NOMO-1 treated with dmso at 0.1 percent for 144 hours (cell line): ENCODE results near the gene VPREB3.
A peak's percentile ranks its signal among the peaks of the same experiment; 100 is the strongest.
"Not testable (repeated sequence)": the region's sequence is repeated elsewhere in the genome, so short reads cannot be mapped to it uniquely, and the experiment has no call there.

Experiments used
- DNase-seq: peaks from one replicate; lab custom pipeline; 2025; ENCODE audit not compliant: unreplicated experiment; lab: John Stamatoyannopoulos, UW

The VPREB3 gene

DNA sequence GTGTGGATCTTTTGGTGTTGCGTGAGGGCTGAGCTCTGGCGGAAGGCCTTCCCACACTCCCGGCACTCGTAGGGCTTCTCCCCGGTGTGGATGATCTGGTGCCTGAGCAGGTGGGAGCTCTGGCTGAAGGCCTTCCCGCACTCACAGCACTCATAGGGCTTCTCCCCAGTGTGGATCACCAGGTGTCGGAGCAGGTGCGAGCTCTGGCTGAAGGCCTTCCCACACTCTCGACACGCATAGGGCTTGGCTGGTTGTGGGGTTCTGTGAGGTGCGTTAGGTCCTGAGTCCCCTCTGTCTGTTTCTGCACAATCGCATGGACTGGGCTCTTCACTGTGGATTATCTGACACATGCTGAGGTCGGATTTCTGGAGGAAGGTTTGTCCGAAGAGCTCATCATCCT lies 9.7 kb downstream of the VPREB3 start:
- DNase-seq = no peak

DNA sequence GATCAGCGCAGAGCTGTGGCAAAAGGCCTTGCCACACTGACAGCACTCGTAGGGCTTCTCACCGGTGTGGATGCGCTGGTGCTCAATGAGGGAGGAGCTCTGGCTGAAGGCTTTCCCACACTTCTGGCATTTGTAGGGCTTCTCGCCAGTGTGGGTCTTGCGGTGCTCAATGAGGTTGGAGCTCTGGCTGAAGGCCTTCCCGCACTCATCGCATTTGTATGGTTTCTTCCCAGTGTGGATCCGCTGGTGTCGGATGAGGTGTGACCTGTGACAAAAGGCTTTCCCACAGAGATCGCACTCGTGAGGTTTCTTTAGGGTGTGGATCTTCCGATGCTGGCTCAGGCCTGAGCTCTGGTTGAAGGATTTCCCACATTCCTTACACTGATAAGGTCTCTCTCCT lies 10.2 kb downstream of the VPREB3 start:
- DNase-seq = no peak

DNA sequence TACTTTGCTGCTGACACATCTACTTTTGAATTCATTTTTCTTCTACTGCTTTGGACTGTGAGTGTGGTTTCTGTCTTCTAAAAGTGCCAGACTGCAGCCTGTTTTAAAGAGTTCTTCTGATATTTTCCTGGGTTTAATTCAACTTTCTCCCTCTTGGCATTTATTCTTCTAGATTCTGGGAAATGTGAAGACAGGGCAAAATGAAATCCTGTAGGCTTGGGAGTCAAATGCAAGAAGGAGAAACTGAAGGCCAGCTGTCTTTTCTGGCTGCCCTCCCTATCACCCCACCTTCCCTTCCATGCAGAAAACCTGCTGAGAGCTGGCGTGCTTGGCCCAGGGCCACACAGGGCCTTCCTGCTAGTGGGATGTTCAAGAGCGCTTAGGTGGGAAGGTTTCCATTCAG lies 10.9 kb downstream of the VPREB3 start:
- no peak for DNase-seq

DNA sequence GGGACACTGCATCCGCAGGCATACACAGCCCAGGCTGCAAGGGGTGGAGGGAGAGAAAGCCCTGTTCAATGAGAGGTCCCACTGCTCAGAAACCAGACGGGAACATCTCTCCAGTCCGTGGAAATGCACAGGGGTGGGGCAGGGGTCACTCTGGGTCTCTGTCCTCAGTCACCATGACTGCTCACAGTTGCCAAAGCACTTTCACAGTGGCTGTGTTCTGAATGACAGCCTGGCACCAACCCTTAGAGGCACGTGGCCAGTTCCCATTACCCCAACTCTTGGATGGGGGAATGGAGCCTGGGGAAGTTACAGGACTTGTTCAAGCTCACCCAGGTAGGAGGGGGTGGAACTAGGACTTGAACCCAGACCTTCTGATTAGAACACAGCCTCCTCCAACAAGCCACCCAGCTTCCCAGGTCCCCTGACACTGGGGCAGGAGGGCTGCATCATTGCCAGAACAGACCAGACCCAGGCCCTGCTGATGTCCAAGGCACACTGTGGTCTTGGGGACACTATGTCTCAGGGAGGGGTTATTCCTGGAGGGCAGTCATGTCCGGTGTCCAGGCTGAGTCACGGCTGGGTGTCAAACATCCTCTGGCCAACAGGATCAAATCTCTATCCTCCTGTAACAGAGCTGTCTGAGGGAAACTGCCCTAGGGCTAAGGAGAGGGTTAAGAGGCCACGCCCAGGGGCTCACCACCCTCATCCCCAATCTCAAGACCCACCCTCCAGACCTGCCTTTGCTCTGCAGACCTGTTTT lies 11.5 kb downstream of the VPREB3 start:
- DNase-seq = no peak

DNA sequence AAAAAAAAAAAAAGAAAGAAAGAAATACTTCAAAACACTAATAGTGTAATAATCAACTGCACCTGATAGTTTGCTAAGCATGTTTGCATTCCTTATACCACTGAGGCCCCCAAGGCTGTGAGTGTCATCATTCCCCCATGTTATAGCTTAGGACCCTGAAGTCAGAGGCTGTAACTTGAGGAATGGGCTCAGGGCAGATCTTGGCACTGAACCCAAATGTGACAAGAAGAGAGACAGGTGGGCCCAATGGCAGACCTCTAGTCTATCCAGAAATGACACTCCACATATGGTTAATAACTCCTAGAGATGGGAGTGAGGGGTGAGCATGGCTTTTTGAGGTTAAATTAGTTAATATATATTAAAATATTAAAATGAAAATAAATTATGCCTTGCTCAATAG lies 16.5 kb downstream of the VPREB3 start:
- no peak for DNase-seq

DNA sequence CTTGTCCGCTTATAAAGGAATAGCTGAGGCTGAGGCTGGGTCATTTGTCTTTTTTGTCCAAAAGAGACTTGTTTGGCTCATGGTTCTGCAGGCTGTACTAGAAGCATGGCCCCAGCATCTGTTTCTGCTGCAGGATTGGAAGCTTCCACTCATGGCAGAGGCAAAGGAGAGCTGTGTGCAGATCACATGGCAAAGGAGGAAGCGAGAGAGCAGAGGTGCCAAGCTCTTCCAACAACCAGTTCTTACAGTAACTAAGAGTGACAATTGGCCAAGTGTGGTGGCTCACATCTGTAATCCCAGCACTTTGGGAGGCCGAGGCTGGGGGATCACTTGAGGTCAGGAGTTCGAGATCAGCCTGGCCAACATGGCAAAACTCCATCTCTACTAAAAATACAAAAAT lies 26.1 kb downstream of the VPREB3 start:
- DNase-seq = not testable (repeated sequence)

DNA sequence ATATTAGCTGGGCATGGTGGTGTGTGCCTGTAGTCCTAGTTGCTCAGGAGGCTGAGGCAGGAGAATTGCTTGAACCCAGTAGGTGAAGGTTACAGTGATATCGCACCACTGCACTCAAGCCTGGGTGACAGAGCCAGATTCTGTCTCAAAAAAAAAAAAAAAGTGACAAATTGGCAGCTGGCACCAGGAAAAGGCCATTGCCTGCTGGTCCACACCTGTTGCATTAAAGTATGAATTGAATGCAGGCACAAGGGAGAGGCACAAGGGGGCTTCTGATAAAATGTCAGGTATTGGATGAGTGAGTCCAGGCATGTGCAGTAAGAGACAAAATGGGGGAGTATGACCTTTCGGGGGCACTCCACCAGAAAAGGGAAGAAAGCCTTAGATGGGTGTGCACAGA lies 31.5 kb downstream of the VPREB3 start:
- DNase-seq = no peak

DNA sequence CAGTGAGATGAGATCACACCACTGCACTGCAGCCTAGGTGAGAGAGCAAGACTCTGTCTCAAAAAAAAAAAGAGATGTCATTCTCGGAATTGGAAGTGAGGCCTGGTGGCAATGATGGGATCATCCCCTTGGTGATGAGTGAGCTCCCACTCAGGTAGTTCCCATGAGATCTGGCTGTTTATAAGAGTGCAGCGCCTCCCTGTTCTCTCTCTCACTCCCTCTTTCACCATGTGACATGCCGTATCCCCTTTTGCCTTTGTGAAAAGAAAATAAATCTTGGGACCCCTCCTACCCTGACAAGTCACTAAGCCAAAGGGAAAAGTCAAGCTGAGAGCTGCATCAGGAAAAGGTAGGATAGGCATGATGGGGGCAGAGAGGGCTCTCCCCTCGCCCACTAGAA lies 32.1 kb downstream of the VPREB3 start:
- no peak for DNase-seq

DNA sequence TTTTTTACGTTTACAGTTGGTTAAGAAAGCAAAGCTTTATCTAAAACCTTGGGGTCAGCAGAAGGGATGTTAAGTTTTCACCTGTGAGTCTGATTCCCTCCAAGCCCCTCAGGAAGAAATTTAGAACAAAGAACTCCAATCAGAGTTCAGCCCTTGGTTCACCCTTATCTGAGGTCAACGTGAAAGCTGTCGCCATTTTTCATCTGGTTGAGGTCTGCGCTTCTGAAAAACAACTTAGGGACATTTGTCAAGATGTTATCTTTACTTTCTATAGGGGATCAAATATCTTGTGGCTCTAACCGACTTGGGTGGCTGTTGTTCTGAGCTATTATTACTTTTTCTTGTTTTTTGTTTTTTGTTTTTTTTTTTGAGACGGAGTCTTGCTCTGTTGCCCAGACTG lies 33.4 kb downstream of the VPREB3 start:
- DNase-seq = no peak

DNA sequence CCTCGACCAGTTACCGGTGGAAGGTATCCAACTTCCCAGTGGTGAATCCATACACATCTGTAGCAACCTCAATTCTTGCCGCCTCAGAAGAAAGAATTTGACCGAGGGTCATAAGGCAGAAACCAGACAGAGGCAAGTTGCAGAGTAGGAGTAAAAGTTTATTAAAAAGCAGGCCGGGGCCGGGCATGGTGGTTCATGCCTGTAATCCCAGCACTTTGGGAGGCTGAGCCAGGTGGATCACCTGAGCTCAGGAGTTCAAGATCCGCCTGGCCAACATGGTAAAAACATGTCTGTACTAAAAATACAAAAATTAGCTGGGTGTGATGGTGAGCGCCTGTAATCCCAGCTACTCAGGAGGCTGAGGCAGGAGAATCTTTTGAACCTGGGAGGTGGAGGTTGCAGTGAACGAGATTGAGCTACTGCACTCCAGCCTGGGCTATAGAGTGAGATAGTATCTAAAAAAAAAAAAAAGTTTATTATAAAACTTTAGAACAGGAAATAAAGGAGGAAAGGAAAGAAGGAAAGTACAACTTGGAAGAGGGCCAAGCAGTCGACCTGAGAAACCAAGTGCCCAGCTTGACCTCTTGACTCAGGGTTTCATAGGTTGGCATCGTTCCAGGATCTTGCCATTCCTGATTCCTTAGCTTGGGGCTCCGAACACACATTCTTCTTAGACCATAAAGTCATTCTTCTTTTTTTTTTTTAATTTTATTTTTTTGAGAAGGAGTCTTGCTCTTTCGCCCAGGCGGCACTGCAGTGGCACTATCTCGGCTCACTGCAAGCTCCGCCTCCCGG lies 35.7 kb downstream of the VPREB3 start:
- no peak for DNase-seq

DNA sequence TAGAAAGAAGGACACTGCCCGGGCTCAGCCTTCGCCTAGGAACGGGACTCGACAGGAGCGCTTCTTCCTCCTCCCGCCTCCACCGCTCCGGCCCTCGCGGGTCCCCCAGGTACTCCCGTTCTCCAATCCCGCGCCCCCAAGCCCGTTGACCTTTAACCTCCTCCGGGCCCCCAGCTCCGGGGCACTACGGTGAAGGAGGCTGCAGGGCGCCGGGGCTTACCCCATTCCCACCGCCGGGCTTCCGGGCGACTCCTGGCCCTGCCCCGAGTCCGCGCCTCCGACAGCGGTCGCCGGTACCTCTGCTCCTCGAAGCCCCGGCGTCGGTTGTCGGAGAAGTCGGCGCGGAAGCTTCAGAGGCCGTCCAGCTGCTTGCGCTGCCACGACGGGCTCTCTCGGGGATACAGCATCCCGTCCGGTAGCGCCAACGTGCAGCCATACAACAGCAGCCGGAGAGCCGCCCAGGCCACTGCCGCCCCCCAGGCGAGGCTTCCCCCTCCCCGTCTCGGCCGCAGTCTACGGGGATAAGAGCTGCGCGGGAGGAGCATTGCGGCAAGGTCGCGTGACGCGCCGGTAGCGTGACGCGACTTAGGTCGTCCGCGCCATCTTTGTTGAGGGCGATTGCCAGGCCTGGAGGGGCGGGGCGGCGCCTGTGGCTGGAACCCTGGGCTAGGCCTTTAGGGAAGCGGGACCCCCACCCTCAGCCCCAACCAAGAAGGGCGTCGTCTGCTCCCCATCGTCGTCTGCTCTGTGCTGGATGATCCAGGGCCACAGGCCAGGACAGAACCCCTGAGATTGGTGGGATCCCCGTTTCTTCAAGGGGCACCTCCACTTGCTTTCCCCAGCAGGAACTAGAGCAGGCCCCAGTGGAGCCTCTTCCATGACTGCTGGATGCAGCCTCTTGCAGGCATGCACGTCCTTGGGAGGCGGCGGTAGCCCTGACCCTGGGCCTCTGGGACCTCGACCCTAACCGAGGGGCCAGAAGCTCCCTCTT lies 37.1 kb downstream of the VPREB3 start:
- peak; percentile 75 for DNase-seq

DNA sequence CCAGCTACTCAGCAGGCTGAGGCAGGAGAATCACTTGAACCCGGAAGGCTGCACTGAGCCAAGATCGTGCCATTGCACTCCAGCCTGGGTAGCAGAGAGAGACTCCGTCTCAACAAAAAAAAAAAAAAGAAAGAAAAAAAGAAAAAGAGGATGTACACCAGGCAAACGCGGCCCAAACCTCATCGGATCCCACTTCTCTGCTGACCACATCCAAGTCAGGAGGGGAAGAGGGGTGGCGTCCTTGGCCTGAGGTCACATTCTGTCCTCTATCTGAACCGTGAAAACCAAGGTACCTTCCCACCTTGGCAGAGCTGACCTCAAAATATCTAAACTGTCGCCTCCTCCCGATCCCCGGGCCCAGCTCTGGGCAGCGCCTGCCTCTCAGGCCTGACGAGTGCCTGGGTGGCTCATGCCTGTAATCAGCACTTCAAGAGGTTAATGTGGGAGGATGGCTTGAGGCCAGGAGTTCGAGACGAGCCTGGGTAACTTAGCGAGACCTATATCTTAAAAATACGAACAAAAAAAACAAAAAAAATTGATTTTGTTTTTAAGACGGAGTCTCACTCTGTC lies 38.3 kb downstream of the VPREB3 start:
- DNase-seq = no peak

DNA sequence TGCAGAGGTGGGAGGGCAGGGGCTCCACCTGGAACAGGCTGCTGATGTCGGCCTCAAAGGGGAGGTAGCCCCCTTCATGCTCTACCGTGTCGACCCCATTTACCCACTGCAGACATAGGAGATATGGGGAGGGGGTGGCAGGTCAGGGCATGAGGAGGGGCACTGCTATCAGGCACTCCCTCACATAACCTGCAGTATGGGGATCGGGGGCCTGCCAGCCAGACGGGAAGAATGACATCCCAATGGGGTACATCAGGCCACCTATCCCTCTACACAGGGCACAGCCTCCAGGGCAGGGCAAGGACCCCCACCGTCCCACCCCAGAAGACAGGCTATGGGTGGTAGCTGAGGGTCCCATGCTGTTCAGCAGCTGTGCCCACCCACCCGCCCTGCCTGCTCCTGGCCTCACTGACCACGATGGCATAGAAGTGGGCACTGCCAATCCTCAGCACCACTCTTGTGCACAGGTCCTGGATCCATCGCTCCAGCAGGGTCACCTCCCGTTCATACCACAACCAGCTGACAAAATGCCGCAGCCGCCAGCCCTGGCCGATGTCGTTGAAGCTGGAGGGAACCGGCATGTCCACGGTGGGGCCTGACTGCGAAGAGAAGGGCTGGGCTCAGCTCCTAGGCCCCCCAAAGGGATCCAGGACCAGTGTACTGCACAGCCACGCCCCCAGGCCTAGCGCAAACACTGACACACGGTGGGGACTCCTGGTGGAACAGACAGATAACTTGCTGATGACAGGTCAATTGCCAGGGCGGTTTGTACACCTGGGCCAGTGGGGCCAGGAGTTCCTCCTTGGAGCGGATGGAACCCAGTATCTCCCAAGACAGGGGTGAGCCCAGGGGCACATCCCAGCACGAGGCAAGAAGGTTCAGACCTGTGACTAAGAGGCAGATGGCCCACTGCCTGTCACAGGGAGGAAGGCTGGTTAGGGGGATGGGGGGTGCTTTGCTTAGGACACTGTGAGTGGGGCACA lies 39.3 kb downstream of the VPREB3 start:
- no peak for DNase-seq

DNA sequence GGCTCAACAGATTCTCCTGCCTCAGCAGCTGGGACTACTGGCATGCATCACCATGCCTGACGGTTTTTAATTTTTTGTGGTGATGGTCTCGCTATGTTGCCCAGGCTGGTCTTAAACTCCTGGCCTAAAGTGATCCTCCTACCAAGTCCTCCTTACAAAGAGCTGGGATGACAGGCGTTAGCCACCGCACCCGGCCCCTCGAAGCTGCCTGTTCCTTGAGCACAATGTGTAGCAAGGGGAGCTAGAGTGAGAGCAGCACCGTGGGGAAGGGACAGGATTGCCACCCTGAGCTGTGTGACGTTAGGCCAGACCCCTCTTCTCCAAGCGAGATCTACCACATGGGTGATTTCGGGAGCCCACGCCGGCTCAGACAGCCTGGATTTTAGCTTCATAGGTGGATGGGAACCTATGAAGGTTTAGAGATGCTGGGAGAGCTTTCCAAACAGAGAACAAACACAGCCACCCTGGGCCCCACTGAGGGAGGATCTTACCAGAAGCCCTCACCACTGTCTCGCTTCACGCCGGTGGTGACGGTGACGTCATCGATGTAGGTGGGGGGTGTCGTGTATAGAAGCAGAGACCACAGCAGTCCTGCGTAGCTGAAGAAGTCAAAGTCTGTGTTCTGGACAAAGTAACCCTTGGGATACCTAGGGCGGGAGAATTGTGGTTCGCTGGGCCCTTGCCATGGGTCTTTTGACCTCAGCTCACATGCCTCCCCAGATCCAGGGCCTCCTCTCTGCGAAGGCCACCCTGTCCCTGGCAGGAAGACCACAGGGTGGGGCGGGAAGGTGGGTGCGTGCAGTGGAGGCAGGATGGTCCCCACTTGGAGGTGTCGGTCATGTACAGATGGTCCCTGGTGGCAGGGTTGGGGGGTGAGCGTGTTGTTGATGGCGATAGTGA lies 40.3 kb downstream of the VPREB3 start:
- no peak for DNase-seq

DNA sequence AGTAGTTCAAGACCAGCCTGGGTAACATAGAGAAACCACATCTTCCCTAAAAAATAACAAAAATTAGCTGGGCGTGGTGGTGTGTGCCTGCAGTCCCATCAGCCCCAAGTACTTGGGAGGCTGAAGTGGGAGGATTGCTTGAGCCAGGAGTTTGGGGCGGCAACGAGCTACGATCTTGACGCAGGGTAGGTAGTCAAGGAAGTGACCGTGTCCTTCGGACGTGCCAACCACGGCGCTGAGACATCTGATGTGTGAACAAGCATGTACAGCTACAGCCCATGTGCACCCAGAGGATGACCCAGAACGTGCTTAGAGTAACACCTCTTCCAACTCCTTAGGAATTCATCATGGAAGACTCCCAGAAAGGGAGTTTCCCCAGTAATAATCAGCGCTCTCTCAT lies 42.0 kb downstream of the VPREB3 start:
- no peak for DNase-seq

DNA sequence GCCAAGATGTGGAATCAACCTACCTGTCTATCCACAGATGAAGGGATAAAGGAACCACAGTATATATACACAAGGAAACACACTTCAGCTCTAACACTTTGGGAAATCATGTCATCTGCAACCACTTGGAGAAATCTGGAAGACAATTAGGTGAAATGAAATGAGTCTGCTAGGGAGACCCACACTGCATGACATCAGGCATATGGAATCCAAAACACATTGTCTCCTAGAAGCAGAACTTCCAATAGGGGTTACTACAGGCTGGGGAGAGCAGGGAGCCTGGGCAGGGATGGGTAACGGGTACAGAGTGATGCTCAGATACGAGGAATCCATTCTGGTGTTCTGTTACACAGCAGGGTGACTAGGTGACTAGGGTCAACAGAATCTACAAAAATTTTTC lies 45.1 kb downstream of the VPREB3 start:
- no peak for DNase-seq

DNA sequence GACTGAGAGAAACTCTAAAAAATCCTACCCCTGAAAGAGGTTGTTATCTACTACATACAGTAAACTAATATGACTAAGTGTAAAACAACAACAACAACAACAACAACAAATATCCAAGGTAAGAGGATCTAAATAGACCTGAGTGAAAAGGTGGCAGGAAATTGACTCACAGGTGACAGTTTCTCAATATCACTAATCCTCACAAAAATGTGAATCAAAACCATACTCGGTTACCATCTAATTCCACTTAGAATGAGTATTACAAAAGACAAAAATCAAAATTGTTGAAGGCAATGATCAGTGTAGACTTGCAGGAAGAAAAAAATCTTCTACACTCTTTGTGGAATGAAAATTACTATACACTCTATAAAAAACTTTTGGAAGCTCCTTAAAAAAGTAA lies 46.0 kb downstream of the VPREB3 start:
- no peak for DNase-seq

DNA sequence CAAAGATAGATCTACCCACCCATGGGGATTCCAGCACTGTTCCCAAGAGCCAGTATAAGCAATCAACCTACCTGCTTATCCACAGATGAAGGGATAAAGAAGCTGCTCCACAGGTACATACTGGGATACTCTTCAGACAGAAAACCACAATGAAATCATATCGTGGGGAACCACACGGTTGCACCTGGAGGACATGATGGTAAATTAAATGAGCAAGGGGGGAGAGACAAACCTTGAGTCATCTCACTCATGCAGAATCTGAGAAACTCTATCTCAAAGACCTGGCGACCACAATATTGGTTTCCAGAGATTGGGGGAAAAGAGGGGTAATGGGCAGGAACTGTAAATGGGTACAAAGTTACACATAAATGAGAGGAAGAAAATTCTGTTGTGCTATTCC lies 48.9 kb downstream of the VPREB3 start:
- DNase-seq = no peak

DNA sequence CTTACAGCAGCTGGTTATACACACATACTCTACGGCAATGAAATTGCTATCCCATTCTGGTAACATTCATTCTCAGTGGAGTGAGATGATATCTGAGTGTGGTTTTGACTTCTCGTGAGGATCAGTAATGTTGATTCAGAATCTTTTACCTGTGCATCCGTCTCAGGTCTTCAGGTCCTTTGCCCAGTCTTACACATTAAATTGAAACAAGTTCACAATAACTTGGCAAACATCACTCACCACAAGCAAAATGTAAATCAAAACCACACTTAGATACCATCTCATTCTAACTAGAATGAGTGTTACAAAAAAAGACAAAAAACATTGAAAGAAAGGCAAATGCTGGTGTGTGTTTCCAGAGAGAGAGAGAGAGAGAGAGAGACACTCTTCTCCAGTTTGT lies 49.4 kb downstream of the VPREB3 start:
- DNase-seq = no peak
